SH-SY5Y (cell line): Measurements from ENCODE around the gene C2orf80.

Source experiments
- GATA2 ChIP-seq: IDR thresholded peaks from 2 replicates; pipeline ENCODE4 v1.6.1; 2011; ENCODE audit warnings: mild to moderate bottlenecking, low read depth, low read length
- GATA3 ChIP-seq: IDR thresholded peaks from 2 replicates; pipeline ENCODE4 v1.6.1; 2011; ENCODE audit warnings: low read depth, mild to moderate bottlenecking, low read length, moderate library complexity

DNA sequence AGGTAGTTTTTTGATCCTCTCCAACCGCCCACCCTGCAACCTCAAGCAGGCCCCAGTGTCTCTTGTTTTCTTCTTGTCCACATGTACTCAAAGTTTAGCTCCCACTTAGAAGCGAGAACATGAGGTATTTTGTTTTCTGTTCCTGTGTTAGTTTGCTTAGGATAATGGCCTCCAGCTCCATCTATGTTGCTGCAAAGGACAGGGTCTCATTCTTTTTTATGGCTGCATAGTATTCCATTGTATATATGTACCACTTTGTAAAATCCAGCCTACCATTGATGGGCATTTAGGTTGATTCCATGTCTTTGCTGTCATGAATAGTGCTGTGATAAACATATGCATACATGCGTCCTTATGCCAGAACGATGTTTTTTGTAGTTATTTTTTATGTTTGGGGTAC lies 62.7 kb downstream of the C2orf80 start:
- TF ChIP-seq GATA2 (no peak), GATA3 (no peak)
